GM19395 (cell line): Measurements from ENCODE around the gene GALNT18.
"Not testable (repeated sequence)": the region's sequence is repeated elsewhere in the genome, so short reads cannot be mapped to it uniquely, and the experiment has no call there.

Experiments used
- ATAC-seq: cut with Tn5 transposase; IDR thresholded peaks from one replicate; pipeline ENCODE4 v1.9.1; 2021; ENCODE audit warnings: mild to moderate bottlenecking, moderate library complexity; ENCODE audit not compliant: unreplicated experiment

GALNT18 gene

DNA sequence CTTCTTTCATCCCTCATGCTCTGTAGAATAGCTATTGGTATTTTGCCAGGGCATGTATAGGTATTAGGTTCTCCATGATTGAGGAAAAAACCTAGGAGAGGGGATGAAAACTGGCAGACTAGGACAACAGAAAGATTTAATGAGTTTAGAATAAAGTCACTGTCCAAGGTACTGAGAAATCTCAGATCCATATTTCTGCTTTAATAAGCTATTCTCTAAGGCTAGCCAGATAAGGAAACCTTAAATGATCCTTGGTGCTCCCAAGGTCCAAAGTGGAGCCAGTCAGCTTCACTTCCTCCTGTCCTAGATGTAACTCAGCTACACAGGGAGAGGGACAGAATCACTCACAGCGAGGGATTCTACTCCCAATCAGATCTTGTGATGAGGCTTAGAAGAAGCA lies 255.0 kb downstream of the GALNT18 start:
- ATAC-seq = no peak

DNA sequence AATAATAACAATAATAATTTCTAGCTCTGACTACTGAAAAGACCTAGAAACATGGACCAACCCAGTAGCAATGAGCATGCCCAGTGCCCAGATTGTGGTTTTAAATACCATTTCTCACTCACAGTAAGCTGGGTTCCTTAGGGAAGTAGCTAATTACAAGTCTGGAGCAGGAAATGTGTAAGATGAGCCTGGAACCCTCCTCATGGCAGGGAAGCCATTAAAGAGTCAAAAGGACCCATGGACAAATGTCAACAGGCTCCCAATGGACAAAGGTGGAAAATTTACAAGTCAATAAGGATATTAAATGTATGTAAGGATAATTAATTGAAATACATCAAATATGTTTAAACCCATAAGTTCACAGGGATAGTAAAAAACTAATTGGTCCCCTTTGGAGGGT lies 258.1 kb downstream of the GALNT18 start:
- no peak for ATAC-seq

GRCh38 chr11:11359611-11360010 lies 262.2 kb downstream of the GALNT18 start:
- ATAC-seq = no peak

GRCh38 chr11:11356842-11357241 lies 265.0 kb downstream of the GALNT18 start:
- no peak for ATAC-seq

GRCh38 chr11:11352878-11353277 lies 268.9 kb downstream of the GALNT18 start, which contains the start of gene CSNK2A3:
Gene CSNK2A3 (minus strand): TSS chr11:11353250. CDS start chr11:11353119, 131 bp downstream.
- not testable (repeated sequence) for ATAC-seq

DNA sequence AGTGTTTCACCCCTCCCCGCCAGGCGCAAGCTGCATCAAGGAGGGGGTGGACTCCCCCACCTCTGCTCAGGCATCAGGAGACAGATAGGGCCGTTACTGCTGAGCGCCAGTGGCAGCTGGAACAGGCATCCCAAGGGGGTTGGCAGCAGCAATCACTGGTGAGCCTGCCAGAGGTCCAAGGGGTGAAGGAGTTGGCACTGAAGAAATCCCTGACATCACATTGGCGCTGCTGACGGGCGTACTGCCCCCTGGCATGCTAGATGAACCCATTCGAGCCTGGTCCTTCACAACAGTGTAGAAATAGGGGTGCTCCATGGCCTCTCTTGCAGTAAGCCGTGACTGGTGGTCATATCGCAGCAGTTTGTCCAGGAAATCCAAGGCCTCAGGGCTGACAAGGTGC lies 270.0 kb downstream of the GALNT18 start:
- ATAC-seq = not testable (repeated sequence)

DNA sequence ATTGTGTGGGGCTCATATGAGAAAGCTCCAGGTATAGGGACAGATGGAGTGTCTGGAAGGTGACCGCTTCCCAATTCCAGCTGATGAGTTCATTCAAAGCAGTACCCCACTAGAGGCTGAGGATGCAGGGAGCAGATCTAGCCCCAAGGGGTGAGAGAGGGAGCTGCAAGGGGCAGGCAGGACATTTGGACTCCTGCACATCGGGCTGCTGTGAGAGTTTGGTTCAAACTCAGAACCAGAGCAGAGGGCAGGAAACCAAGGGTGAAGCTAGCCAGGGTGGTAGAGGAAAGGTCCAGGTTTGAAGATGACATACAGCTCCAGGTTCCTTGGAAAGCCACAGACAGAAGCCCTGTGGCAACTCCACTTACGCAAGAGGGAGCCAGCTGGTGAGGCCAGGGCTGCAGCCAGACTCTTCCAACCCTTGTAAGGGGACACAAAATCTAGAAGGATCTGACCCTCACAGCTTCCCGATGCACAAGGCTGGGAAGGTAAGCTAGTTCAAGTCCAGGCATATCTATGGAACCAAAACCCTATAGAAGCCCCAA lies 270.7 kb downstream of the GALNT18 start:
- no peak for ATAC-seq

GRCh38 chr11:11349870-11350337 lies 271.9 kb downstream of the GALNT18 start:
- ATAC-seq = no peak

- no peak for ATAC-seq
These were observed 272.5 kb downstream of the GALNT18 start for GRCh38 chr11:11349106-11349825.

DNA sequence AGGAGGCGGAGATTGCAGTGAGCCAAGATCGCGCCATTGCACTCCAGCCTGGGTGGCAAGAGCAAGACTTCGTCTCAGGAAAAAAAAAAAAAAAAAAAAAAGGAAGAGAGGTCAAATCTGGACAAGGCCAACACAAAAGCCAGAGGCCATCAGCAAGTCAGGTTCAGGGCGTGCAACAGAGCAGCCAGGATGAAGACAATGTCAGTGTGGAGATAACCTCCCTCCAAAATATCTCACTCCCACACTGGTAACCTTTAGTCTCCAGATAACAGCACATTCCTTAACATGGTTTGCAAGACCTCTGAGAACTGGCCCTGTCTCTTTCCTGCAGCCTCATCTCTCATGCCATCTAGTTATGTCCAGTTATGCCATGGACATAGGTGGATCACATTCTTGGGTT lies 273.5 kb downstream of the GALNT18 start:
- ATAC-seq = no peak

DNA sequence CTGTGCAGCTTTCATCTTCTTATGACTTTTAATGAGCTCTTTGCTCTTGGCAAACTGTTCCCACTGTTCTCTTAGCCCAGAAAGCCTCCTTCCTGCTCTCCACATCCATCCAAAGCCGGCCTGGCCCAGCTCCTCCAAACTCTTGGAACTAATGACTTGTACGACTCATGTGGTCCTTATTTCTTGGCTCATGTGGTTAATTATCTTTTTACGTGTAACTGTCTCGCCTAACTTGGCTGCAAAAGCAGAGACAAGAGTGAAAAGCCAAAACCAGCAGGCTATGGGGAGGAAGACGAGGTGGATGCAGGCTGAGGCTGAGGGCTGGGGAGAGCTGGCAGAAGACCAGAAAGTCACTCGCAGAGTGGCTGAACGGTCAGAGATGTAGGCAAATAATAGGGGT lies 274.2 kb downstream of the GALNT18 start:
- ATAC-seq = no peak

DNA sequence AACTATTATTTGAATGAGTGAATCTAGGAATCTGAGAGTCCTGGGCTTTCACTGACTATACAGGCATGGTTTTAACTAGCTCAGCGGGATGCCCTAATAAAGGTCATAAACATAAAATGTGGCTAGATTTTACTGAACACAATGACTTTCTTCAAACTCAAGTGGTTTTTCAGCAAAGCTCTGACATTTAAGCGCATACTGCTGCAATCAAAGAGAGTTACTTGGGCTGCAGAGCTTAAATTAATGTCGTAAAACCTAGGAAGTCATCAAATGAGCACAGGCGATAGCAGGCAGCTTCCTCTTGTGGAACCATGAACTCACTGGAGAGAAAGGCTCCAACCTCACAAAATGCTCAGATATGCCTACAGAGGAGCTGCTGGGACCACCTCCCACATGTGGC lies 275.5 kb downstream of the GALNT18 start:
- no peak for ATAC-seq

- no peak for ATAC-seq
These were observed 276.7 kb downstream of the GALNT18 start for GRCh38 chr11:11345099-11345498.

GRCh38 chr11:11344045-11344444 lies 277.8 kb downstream of the GALNT18 start:
- no peak for ATAC-seq

DNA sequence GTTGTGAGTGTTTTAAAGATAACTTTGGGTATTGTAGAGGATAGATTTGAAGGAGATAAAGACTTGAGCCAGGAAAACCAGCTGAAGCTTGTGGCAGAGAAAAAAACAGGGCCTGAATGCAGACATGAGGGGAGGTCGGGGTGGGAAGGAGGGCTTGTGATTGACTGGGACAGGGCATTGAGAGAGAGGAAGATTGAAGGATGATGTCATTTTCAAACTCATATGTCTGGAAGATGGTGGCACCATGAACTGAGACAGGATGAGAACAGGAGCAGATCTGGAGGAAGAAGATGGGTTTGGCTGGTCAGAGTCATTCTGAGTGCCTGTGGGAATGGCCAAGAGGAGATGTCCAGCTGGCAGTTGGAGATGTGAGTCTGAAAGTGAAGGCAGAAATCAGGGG lies 283.5 kb downstream of the GALNT18 start:
- ATAC-seq = no peak

DNA sequence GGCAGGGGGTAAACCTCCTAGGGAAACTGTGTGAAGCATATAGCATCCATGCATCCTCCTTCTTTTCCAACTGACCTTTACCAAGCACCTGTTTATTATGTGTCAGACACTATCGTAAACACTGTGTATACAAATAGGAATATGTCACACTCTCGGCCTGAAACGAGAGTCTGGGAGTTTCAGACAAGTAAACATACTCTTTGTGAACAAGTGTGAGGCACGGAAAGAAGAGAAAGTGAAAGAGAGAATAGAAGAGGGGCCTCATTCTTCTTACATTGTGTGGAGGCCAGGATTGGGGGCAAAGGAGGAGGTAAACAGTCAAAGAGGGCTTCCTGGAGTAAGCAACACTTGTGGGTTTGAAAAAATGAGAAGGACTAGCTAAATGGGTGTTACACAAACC lies 285.1 kb downstream of the GALNT18 start:
- no peak for ATAC-seq

GRCh38 chr11:11335043-11335442 lies 286.8 kb downstream of the GALNT18 start:
- ATAC-seq = no peak

DNA sequence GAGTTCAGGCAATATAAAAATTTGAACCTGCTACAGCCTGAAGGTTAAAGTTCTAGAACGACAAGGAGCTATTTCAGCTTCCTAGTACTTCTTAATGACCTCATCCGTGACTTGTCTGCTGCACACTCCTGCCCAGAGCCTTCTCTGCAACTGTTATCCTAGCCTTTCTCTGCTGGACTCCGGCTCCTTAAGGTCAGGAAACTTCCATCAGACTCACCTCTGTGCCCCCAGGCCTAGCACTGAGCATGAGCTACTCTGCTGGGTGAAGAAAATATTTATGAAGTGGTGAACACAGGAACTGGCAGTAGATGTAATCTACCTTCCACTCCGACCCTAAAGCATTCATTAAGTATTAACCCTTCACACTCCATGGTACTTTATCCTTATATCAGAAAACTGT lies 287.2 kb downstream of the GALNT18 start:
- ATAC-seq = no peak

DNA sequence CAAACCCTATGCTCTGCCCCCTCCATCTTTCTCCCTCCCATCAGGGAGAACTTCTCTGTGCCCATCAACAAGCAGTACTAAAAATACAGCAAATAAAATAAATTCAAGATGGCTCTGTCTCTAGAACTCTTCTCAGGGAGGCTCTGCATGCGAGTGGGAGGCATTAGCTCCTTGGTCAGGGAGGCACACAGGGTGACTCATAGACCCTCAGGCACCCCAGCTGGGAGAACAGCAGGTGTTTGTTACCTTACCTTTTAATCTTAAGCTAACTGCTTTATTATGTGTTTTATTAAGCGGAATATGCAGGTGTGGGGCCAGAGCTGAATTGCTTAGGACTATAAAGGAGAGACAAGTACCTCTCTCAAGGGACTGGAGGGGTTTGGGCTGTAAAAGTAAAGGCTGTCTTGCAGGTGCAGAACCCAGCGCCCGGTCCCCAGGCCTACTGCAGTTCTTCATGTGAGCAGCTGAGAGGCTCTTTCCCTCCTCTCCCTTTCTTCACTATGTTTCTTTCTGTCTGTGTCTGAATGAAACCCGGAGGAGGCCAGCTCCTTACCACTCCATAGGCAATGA lies 289.6 kb downstream of the GALNT18 start:
- no peak for ATAC-seq

- no peak for ATAC-seq
These were observed 292.6 kb downstream of the GALNT18 start for GRCh38 chr11:11329062-11329806.

DNA sequence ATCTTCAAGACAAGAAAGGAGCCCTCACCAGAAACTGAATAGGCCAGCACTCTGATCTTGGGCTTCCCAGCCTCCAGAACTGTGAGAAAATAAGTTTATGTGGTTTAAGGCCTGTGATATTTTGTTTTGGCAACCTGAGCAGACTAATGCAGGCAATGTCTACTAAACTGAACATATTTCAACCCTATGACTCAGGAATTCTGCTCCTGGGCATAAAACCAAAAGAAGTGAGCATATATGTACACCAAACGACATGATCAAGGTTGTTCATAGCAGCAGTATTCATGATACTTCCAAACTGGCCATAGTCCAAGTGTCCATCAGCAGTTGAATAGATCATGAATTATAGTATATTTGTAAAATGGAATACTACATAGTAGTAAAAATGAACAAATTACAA lies 297.7 kb downstream of the GALNT18 start:
- ATAC-seq = no peak

DNA sequence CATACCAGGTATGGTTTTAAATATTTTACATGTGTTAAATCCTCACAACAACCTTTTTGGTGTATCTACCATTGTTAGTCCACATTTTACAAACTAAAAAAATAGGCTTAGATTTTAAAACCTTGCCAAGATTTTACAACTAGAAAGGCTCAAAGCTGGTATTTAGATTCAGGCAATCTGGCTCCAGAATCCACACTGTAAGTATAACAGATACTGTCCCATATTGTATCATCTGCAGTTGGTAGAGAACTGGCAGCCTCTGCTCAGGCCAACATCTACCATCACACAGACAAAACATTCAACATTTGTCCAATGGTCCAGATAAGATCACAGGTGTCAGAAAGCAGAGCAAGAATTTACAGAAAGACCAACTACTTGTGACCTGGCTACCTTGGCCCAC lies 299.7 kb downstream of the GALNT18 start:
- ATAC-seq = no peak
